COLO668 (cell line): ENCODE data around the gene MDH1B.
"Not testable (repeated sequence)": the region's sequence is repeated elsewhere in the genome, so short reads cannot be mapped to it uniquely, and the experiment has no call there.

Experiments
- DNase-seq: peaks from one replicate; lab custom pipeline; 2025; ENCODE audit not compliant: unreplicated experiment; lab: John Stamatoyannopoulos, UW

MDH1B gene

DNA sequence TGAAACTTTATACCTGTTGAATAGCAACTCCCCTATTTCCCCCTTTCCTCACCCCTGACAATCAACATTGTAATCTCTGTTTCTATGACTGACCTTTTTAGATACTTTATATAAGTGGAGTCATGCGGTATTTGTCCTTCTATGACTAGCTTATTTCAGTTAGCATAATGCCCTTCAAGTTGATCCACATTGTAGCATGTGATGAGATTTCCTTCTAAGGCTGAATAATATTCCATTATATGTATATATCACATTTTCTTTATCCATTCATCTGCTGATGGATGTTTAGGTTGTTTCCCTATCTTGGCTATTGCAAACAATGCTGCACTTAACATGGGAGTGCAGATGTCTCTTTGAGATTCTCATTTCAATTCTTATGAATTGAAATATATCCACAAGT, 9.7 kb upstream of the MDH1B start:
- DNase-seq: no peak

DNA sequence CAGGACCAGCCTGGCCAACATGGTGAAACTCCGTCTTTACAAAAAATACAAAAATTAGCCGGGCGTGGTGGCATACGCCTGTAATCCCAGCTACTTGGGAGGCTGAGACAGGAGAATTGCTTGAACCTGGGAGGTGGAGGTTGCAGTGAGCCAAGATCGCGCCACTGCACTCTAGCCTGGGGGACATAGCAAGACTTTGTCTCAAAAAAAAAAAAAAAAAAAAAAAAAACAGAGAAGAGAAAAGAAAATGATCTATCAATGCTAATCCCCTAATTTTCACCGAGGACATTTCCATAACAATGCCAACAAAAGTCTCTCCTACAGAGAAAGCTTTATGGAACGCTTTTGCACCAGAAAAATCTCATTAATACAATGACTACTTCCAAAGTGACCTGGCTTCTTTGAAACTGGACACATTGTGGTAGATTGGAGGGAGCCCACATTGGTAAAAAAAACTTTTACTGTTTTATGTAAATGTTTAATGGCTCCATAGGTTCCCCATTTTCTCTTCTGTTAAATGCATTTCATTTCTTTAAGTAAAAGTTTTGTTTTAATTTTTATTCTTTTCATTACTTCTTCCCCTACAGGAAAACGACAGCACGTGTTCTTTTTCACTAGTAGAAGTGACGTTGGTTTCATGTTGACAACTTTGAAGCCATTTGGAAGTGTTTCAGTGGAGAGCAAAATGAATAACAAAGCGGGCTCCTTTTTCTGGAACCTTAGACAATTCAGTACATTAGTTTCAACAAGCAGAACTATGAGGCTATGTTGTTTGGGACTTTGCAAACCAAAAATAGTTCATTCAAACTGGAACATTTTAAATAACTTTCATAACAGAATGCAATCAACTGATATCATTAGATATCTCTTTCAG, 1.2 kb upstream of the MDH1B start:
- no peak for DNase-seq

DNA sequence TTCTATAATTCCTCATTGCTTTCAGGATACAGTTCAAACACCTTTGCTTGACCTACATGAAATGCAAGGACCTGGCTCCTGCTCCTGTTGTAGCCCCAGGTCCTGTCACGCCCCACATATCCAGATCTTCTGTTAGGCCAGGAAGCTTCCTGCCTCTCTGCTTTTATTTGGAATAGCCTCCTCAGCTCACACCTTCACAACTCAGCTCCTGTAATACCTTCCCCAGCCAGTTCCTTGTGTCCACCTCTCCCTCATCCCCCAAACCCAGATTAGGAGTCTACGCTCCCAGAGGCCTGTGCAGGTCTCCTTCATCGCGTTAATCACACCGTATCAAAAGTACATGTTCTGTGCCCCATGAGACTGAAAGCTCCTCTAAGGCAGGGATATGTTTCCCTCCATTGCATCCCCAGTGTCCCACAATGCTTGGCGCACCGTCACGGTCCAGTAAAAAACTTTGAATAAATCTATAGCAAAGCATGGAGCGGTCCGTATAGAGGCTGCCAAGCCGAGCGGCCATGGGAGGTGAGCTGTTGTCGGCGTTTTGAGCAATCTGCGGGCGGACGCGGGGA, 371 bp downstream of the MDH1B start:
- DNase-seq: no peak

DNA sequence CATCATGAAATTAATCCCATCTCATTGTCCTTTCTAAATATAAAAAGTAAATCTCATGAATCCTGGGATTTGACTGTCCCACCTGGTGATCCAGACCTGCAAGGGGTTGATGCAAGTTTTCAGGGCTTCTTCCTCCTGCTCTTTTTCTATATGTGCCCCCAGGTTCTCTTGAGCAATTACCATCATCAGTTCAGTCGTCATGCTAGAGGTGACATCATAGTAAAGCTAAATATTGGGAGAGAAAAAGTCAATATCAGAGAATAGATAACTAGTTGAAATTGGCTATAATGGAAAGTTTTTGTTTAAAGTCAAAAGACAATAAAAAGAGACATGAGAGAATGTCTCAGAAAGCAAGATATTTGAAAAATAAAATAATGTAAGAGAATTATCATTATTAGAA, 8.3 kb downstream of the MDH1B start:
- DNase-seq: no peak

DNA sequence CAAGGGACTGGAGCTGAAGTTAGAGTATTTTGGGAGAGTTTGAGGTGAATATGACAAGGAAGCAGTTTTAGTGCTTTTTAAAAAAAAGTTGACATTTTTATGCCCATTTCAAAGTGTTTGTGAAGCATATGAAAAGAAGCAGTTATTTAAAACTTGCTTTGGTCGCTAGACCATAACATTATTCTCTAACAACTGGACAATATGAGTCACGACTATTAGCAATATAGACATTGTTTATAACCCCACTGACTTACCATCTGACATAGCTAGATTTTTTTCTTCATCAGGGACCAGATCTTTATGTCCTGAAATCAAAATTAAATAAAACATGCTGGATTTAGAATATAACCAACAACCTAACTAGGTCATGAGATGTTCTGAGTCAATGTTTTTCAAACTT, 24.3 kb downstream of the MDH1B start:
- DNase-seq: no peak

DNA sequence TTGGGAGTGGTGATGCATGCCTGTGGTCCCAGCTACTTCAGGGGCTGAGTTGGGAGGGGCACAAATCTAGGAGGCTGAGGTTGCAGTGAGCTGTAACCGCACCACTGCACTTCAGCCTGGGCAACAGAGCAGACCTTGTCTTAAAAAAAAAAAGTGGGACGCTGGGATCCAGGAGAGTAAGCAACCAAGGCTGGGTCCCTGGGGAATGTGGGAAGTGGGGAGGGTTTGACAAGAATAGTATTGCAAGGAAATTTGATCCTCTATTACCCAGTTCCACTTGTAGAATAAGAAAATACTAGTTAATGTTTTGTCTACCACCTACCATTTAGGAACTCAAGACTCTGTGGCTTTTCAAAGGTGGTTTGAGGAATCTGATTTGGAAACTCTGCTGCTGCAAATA, 25.9 kb downstream of the MDH1B start:
- DNase-seq: no peak

DNA sequence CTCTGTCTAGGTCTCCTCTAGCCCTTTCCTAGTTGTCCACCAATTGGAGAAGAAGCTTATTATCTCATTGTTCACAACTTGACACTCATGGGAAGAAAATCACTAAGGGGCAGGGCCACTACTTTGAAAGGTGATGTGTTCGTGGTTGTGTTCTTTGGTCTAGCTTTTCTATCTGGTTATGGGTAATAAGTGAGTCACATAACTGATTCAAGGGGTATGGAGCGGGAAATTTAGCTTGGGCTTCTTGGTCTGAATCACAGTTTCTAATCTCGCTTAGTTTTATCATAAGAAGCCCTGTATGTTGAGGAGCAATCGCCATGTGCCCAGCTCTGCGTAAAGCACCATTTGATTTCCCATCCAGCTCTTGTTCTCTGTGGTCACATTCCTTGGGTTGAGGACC, 28.2 kb downstream of the MDH1B start:
- DNase-seq: no peak

DNA sequence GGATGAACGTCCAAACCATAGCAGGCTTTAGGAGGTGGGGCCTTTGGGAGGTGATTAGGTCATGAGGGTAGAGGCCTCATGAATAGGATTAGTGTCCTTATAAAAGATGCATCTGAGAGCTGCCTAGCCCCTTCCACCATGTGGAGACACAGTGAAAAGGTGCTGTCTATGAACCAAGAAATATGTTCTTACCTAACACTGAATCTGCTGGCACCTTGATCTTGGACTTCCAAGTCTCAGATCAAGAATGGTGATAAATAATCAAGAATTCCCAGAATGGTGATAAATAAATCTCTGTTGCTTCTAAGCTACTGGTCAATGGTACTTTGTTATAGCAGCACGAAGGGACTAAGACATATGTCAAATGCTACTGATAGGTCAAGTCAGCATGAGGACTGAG, 31.8 kb downstream of the MDH1B start:
- DNase-seq: no peak

DNA sequence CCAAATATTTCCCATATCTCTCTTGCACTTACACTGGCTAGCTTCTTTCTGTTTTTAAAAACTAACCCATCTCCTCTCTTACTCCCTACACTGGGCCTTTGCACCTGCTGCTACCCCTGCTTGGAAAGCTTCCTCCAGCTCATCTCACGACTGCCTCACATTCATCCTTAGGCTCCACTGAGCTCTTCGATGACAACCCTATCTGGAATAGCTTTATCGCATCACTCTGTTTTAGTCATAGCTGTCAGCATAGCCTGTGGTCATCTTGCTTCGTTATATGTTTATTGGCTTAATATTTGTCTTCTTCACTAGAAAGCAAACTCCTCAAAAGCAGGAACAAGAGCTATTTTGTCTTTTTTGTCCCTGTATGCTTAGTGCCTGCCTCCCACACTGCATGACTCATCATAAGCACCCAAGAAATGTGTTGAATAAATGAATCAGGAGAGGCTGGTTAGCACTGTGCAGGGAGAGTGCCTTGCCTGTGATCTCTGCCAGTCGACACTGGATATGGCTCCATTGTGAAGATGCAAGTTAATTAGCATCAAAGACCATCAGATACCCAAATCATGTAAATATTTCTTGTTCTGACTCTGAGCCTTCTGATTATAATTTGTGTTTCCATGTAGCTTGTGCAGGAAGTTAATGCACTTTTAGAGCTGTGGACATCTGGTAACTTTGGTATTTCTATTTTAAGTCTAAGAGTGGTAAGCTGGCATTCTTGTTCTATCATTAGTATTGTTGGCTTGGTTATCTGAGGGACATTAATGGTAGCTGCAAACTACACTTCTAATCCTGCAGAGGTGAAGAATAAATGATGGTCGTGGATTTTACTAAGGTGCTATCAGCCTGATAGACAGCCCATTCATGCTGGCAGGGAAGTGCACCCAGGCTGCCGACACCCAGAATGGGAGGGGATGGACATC, 36.6 kb downstream of the MDH1B start:
- no peak for DNase-seq

DNA sequence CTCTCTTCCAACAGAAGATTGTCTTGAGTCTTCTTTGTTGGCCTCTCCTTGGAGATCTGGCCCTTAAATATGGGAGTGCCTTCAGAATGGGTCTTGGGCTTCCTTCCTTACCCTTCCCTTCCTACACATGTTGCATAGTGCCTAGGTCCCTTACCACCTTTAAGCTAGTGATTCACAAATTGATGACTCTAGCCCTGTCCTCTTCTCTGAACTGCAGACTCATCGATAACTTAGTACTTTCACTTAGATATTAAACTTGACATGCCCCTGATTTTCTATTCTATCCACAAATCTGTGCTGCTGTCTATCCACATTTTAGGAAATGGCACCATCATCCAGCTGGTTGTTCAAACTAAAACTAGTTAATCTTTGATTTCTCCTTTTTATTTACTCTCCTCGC, 37.8 kb downstream of the MDH1B start:
- DNase-seq: no peak

DNA sequence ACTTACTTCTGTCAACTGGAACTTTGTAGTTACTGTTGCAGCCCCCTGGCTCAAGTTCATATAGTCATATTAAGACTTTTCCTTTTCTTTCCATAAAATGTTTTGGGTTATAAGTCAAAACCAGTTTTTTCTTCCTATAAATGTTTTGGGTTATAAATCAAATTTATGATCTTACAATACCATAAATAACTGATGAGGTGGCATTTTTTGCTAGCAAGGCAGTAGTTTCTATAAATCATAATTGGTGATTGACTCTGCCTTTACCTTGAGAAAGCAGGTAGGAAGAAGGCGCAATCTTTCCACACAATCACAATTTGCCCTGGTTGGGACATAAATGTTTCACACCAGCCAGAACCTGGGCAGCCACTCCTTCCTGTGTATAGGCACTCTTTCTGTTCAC, 41.8 kb downstream of the MDH1B start:
- no peak for DNase-seq

GRCh38 chr2:206721256-206721920, 43.7 kb downstream of the MDH1B start:
- no peak for DNase-seq

GRCh38 chr2:206718296-206718695, 46.8 kb downstream of the MDH1B start, which contains the start of gene DYTN:
TSS of gene DYTN (minus strand) at chr2:206718396. CDS start at chr2:206718279, 117 bp downstream.
- DNase-seq: no peak

- no peak for DNase-seq
Observed at GRCh38 chr2:206716623-206717022, 48.5 kb downstream of the MDH1B start.

GRCh38 chr2:206715183-206715582, 49.9 kb downstream of the MDH1B start:
- not testable (repeated sequence) for DNase-seq

- no peak for DNase-seq
Observed at GRCh38 chr2:206713746-206714145, 51.4 kb downstream of the MDH1B start.

DNA sequence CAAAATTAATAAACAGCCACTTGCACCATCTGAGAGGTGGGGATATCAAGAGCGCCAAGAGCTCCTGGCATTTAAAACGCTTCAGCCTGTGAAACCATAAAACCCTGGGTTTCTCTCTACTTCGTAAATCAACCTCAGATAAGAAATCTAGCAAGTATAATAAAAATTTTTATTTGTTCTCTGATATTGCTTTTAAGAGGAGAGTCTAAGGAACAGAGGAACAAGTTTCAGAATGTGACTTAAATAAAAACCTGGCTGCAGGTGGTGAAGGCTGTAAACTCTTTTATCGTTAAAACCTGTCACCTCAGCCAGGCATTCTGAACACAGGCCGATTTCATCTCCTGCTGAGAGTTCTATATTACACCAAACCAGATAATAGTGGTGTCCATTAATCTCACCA, 56.8 kb downstream of the MDH1B start:
- DNase-seq: no peak

DNA sequence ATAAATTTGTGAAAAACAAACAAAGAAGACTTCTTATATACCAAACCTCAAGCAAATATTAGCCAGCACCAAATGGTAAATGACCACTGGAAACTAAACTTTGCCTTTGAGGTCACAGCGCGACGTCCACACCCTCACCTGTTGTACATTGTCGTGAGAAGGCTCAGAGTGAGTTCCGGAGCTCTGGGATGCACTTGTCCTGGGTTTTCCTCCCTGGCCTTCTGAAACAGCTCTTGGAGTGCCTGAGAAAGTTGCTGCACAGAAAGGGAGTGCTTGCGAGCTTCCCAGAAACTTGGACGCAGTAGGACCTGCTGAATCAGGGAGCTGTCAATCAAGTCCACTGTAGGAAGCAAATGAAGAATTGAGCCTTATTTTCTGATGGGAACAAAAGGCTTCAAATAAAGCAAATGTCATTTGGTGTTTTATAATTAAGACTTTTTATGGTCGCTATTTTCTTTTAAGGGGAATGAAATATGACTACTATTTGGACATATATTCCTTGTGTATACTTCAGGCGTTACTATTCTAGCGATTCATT, 57.9 kb downstream of the MDH1B start:
- DNase-seq: no peak

GRCh38 chr2:206701952-206702605, 63.0 kb downstream of the MDH1B start:
- no peak for DNase-seq

DNA sequence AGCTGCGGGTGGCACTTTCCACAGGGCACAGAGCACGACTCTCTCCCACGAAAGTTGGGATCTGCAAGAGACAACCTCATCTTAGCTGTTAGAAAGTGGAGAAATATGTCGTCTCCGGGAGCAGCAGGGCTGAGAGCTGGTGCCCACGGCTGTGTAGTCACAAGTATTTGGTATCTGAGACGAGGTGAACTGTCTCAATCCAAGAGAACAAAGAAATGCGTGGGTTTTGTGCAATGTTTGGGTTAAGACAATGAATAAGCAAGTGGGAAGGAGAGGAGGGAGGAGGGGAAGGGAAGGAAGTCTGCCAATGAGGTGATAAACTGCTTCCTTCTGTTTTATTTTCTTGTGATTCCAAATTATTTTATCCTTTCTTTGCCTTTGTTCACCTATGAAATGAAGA, 65.0 kb downstream of the MDH1B start:
- DNase-seq: no peak
